Fibroblast of peridontal ligament (primary cell): ENCODE measurements around the gene LRRC74A.
A peak's percentile ranks its signal among the peaks of the same experiment; 100 is the strongest.

Experiments
- DNase-seq: peaks from one replicate; pipeline ENCODE4 v3.0.0-alpha.2; 2010; ENCODE audit errors: extremely low read depth

The LRRC74A gene

GRCh38 chr14:76810525-76810924 lies 15.7 kb upstream of the LRRC74A start:
- DNase-seq = no peak

DNA sequence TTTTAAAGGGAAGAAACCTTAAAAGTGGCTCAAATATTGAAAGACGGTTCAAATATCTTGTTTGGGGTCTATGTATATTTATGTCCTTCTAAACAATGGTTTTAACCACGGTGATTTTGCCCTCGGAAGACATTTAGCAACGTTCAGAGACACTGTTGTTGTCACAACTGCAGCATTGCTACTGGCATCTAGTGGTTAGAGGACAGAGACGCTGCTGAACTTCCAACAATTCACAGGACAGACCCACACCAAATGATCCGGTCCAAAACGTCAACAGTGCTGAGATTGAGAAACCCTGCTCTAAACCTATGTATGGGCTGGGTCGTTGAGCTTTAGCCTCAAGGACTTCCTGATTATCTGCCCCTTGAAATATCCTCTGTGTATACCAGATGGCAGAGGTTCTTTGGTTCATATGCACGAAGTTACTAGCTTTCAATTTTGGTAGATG lies 15.2 kb upstream of the LRRC74A start:
- peak; percentile 57 for DNase-seq

DNA sequence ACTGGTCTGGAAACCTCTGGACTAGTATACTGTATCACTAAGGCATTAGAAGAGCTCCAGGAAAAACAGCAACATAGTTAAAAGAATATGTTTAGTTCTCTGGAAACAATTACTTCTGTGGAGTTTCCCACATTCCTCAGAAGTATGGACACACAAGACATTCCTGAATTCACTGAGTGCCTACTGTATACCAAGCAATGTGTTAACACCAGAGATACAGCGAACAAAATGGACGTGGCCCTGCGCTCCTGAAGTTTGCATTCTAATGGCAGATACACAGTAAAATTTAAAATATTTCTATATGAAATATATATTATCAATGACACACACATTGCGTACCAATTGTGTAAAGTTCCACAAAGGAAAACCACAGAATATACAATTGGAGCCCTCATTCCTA lies 14.6 kb upstream of the LRRC74A start:
- DNase-seq = peak; percentile 52

- no peak for DNase-seq
Measured at GRCh38 chr14:76812093-76812421, 14.2 kb upstream of the LRRC74A start.

DNA sequence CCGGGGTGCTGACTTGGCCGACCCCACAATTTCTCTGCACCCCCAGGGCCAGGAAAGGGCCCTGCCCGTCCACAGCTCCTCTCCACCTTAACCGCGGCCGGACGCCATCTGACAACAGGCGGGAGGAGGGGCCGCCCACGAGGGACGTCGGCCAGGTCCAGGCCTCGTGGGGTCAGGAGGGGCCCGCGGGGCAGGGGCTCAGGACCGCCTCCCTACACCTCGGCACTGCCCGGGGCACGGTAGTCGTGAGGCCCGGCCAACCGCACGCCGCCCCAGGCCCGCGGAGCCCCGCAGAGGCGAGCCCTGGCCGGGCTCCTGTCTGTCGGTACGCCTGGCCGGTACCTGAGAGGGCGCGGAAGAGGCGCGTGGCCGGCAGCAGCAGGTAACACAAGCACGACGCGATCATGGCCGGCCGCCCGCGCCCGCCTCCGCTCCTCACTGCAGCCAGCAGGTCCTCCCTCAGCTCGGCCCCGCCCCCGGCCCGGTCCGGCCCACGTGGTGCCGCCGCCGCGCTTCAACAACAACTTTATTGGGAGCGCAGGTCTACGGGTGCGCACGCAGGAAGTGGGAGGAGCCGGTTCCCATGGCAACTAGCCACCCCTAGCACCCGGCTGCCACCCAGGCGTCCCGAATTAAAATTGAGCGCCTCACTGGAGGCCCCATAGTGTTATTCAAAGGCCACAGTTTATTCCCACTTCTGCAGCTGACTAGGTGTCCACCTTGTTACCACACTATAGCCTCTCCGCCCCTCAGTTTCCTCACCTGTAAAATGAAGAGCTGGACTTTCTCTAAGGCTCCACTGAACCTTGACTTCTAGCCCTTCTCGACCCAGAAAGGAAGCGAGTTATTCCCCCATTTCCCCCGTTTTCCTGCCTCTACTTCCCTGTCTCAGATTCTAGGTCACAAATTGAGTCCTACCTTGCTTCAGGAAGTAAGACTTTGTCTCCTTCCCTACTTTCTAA lies 13.5 kb upstream of the LRRC74A start, which contains the start of gene ANGEL1:
ANGEL1 (minus strand) TSS at position 461 of the 962 bp plus-strand sequence; CDS start at position 406, 55 bp downstream.
- peak; percentile 88 for DNase-seq

DNA sequence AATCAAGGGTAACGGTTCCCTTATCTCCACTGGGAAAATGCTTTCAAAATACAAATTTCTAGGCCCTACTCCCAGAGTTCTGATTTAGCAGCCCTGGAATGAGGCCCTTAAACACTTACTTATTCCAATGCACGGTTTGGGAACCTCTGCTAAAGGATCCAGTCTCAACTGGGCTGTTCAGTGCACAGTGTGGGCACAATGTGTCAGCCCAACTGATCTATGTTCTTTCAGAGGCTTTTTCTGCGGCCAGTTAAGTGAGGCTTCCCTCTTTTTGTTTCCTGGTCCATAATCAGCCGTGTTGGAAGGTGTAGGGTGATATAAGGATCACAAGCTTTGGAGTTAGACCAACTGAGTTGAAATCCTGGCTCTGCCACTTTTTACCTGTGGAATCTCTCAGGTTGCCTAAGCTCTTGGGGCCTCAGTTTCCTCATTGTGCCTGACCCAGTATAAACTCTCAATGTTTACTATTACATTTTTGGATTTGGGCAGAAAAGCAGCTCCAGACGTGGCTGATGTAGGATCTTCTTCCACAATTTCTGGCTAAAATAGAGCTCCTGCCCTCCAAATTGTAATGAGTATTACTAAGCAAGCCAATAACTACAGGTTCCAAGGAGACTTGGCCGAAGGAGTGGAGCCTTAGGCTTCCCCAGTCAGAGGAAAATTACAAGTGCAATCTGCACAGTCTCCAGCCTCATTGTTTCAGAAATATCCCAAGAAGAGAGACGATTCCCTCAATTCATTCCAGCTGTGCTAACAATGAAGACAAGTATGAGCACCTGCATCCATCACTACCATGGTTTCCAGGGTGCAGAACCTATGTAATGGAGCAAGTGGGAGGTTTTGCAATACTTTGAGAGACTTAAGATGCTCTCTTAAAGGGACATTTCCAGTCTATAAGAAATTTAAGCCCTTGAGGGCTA lies 11.2 kb upstream of the LRRC74A start:
- no peak for DNase-seq

- no peak for DNase-seq
Measured at GRCh38 chr14:76820700-76821099, 5.5 kb upstream of the LRRC74A start.

DNA sequence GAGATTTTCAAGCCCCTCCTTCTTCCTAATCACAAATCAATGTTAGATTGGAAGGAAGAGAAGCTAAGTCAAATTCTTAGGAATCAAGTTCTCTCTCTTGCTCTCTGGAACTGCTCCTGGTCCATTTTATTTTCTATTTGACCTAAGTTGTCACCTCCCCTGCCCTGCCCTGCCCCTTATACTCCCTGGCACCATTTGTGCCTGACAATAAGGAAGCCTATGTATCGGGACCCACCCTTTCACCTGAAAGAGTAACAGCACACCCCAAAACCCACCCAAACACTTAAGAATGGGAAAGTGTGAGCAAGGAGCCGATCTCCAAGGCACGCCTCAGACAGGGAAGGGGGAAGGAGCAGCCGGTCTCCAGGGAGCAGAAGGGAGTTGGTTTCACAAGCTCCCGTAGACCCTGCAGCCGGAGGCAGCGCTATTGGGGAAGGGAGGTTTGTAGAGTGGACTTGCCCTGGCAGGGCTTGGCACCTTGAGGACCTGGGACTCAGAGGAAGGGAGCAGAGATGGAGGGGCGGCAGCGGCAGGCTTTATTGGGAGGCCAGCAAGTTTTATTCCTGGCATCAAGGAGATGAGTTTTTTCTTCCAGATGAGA lies 1.6 kb downstream of the LRRC74A start:
- no peak for DNase-seq

GRCh38 chr14:76828339-76829012 lies 2.3 kb downstream of the LRRC74A start:
- no peak for DNase-seq

GRCh38 chr14:76829013-76829365 lies 2.8 kb downstream of the LRRC74A start:
- no peak for DNase-seq

DNA sequence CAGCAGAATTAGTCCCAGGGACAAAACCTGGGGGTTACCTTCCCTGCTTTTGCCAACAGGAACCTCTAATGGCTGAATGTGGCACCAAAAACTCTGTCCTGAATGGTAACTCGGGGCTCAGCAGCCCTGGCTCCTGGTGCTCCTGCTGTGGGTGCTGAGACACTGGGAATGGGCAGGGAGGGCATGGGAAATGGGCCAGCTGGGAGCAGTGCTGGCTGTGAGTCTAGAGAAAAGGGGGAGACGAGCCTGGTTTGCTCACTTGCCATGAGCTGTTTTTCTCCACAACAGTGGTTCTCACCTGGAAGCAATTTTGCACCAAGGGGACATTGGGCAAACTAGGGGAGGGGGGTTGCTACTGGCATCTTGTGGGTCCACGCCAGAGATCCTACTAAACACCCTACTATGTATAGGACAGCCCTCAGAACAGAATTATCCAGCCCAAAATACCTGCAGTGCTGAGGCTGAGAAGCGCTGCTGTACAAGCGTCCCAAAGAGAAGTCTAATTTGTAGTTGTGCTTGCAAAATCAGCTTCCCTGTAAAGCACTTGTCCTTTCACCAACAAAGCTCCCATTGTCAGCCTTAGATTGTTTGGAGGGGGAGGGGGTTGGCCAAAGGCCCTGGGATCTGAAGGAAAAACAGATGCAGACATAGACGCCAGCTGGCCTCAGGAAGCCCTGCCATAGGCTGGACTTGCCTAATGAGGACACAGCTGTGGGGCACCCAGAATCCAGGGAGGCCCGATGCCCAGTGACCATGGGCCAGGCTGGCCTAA lies 3.6 kb downstream of the LRRC74A start:
- no peak for DNase-seq

DNA sequence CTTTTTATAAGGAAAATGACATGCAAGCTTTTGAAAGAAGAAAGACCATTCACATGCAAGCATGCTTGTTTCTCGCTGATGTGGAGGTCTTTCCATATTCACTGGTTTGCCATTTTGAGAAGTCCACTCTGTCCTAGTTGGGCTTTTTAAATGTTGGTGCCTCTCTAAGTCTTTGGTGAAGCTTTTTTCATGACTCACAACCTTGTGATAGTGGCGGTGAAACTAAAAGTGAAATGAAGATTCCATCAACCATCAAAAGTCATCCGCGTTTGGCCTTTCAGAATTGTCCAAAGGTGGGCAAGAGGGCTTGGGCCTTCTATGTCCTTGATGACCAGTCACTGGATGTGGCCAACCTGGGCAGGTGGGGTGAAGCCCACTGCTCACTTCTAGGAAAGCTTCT lies 4.3 kb downstream of the LRRC74A start:
- no peak for DNase-seq

DNA sequence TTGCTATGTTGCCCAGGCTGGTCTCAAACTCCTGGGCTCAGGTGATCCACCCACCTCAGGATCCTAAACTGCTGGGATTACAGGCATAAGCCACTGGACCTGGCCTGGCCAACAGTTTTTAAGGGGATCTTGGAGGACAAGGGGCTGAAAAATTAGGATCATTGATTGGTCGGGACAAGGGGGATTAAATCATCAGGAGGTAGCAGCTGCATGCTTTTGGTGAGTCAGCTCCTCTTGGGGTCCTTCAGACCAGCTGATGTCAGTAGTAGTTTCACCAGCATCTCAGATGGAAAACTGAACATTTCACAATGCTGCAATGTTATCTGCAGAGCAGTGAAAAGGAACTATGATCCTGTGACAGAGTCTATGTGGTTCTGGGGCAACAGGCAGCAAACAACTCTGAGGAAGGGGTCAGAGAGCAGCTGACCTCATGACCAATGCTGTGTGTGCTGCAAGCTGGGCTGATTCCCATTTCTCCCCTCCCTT lies 6.3 kb downstream of the LRRC74A start:
- DNase-seq = no peak

DNA sequence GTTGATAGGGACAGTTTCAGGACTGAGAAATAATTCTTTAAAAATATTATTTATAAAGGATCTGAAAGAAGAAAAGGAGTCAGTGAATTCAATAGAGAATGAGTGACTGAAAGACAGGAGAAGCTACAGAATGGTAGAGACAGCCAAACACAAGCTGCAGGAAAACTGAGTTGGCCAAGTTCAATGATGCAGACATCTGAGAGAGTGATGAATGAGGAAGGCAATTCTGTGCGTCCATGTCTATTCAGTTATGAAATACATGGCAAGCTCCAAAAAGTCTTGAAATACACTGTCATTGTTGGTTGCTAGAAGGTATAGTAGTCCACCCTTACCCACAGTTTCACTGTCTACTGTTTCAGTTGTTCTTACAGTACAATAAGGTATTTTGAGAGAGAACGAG lies 6.8 kb downstream of the LRRC74A start:
- no peak for DNase-seq

DNA sequence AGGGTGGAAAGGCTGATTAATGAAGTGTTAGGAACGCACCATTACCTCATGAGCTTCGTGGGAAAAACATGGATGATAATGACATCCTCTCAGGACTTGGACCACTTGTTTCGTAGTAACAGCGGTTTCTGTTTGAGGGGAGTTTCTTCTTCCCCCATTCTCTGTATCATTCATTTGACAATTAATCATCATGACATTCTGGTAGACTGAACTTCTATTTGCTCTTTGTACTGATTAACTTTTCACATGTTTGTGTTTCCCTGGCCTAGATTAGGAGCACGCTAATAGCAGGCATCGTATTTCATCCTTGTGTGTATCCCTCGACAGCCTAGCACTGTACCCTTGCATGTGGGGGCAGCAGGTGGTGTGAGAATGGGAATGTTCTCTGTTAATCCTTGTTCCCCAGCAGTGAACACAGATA lies 8.0 kb downstream of the LRRC74A start:
- DNase-seq = no peak

DNA sequence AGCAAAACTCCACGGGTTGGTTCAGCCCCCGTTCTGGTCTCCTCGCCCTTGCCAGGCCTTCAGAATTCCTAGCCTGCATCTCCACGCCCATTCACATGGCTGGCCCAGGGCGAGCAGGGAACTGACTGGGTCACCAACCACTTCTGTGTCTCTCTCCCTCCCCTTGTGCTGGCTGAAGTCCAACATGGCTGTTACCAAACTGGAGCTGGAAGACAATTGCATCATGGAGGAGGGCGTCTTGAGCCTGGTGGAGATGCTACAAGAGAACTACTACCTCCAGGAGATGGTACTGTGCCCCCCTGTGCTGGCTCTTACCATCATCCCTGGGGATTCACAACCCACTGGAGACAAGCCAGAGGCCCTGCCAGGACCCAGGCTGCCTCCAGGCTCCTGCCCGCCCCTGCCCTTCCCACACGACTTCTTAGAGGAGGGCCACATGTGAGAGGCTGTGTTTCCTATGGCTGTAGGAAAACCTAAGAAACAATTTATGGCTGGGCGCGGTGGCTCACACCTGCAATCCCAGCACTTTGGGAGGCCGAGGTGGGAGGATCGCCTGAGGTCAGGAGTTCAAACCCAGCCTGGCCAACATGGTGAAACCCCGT lies 9.9 kb downstream of the LRRC74A start:
- DNase-seq = no peak

DNA sequence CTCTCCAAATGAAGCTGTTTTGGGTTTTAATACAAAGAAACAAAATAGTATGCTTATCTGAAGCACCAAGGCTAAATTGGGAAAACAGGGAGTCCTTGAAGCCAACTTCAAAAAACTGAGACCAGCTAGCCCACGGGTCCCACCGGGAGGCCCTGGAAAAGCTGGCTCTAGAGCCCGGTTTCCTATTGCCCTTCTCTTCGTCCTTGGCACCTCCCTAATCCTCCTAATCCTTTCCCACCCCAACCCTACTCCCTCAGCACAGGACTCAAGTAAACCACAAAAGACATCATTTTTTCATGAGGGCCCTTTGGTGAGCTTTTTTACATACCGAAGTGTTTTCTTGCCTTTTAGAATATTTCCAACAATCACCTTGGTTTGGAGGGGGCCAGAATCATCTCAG lies 11.3 kb downstream of the LRRC74A start:
- no peak for DNase-seq

GRCh38 chr14:76842414-76842813 lies 16.2 kb downstream of the LRRC74A start:
- DNase-seq = no peak

DNA sequence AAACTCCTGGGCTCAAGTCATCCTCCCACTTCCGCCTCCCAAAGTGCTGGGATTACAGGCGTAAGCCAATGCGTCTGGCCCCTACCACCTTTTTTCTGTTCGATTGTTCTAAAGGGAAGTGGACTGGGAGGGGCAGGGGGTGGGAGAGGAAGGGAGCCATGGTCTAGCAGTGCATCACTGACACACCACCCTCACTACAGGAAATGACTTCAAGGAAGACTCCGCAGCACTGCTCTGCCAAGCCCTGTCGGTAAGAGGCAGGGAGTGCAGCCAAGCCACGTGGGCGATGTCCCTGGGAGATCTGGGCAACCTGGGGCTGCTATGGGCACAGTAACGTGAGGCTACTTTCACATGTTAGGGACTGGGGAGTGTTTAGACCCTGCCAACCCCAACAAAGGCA lies 18.0 kb downstream of the LRRC74A start:
- DNase-seq = no peak

- DNase-seq = no peak
Measured at GRCh38 chr14:76846331-76847047, 20.3 kb downstream of the LRRC74A start.
